GM12892 (cell line): ENCODE measurements around the gene IDS.

ENCODE experiments used
- POLR2A ChIP-seq: IDR thresholded peaks from 2 replicates; pipeline ENCODE4 v1.6.1; 2011; ENCODE audit warnings: low read depth, low read length, control low read depth
- POLR2AphosphoS5 ChIP-seq: IDR thresholded peaks from 2 replicates; pipeline ENCODE4 v1.6.1; 2011; ENCODE audit warnings: low read depth, low read length, control low read depth
- TAF1 ChIP-seq: IDR thresholded peaks from 2 replicates; pipeline ENCODE4 v1.6.1; 2011; ENCODE audit warnings: low read depth, mild to moderate bottlenecking, control low read depth, low read length, borderline replicate concordance

DNA sequence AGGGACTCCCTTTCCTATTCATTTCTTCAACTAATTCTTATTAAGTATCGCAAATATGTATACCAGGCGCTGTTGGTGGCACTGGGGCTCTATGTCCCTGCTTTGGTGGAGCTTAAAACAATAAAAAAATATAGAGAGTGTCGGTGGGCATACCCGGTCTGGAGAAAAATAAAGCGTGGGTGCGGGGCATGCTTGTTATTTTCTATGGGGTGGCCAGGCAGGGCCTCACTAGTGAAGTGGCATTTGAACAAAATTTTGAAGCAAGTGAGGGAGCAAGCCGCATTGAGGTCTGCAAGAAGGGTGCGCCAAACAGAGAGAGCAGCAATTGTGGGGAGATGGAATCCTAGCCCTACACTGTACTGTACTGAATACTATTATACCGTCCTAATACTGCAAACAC lies 565 bp upstream of the IDS start:
- TF ChIP-seq POLR2A: no peak
- TF ChIP-seq POLR2AphosphoS5: no peak
- TF ChIP-seq TAF1: no peak
